ENCODE results near the gene TNFRSF6B.

TNFRSF6B gene

GRCh38 chr20:63734111-63734945 is 37.9 kb downstream of the TNFRSF6B start:
- DNase-seq (ENCODE audit: low read depth): no peak
- TF ChIP-seq CTCF (IDR thresholded peaks at IDR 0.05; ENCODE audit: control insufficient read depth, extremely low read depth, insufficient read depth): no peak
- H3K4me3 ChIP-seq (ENCODE audit: low read depth, low read length): no peak overlapping the region

- no peak for DNase-seq (ENCODE audit: low read depth)
These were observed 38.8 kb downstream of the TNFRSF6B start for GRCh38 chr20:63734946-63735858.

GRCh38 chr20:63735859-63736718 is 39.6 kb downstream of the TNFRSF6B start, which contains the start of gene LIME1:
LIME1 (plus strand) TSS chr20:63736664; CDS start chr20:63737550, 886 bp downstream.
- no peak within 1 kb of the TSS for H3K4me3 ChIP-seq (ENCODE audit: low read depth, low read length)
- DNase-seq (ENCODE audit: low read depth): no peak
- no peak for TF ChIP-seq CTCF (IDR thresholded peaks at IDR 0.05; ENCODE audit: control insufficient read depth, extremely low read depth, insufficient read depth)

More at GRCh38 chr20:63734946-63735858, 38.8 kb downstream of the TNFRSF6B start:
- no peak overlapping the region for H3K4me3 ChIP-seq (ENCODE audit: low read depth, low read length)
- TF ChIP-seq CTCF (IDR thresholded peaks at IDR 0.05; ENCODE audit: control insufficient read depth, extremely low read depth, insufficient read depth): no peak

- no peak for TF ChIP-seq CTCF (IDR thresholded peaks at IDR 0.05; ENCODE audit: control insufficient read depth, extremely low read depth, insufficient read depth)
- DNase-seq (ENCODE audit: low read depth): no peak
- no peak overlapping the region for H3K4me3 ChIP-seq (ENCODE audit: low read depth, low read length)
These were observed 40.6 kb downstream of the TNFRSF6B start for GRCh38 chr20:63736893-63737694.

- no peak overlapping the region for H3K4me3 ChIP-seq (ENCODE audit: low read depth, low read length)
- TF ChIP-seq CTCF (IDR thresholded peaks at IDR 0.05; ENCODE audit: control insufficient read depth, extremely low read depth, insufficient read depth): no peak
- DNase-seq (ENCODE audit: low read depth): no peak
These were observed 41.2 kb downstream of the TNFRSF6B start for GRCh38 chr20:63737695-63737944.
